Panc1 (cell line): ENCODE measurements around the gene THOC7. TPM values are rescaled to one million over a fixed set of nuclear protein-coding genes. Genes with fewer than 3 reads are reported as not detected.

Experiments used
- ATAC-seq: fragments of 200-7000 bp; cut with Tn5 transposase; 2 replicates; pipeline ENCODE4 v1.9.1; 2020; ENCODE audit warnings: mild to moderate bottlenecking, moderate library complexity
- Bru-seq: library from RNA; stranded (reverse); fragments of 400-500 nt; gene quantifications from one replicate; lab custom pipeline; 2021; lab: Mats Ljungman, UMichigan
- BruChase-seq, 2 experiments: library from RNA; stranded (reverse); fragments of 400-500 nt; gene quantifications; one replicate each; lab custom pipeline; 2021; lab: Mats Ljungman, UMichigan
- BruUV-seq: library from RNA; stranded (reverse); fragments of 400-500 nt; replicated peaks from 2 replicates; lab custom pipeline; 2021; lab: Mats Ljungman, UMichigan
- CTCF ChIA-PET: fragments of 300-600 bp; sonication (Branson Sonifier 250); formaldehyde crosslinking; loops from one replicate; lab custom pipeline; 2022; ENCODE audit warnings: antibody characterized with exemption; lab: Charles Lee
- POLR2A ChIA-PET: fragments of 300-600 bp; sonication (Branson Sonifier 250); formaldehyde crosslinking; loops from one replicate; lab custom pipeline; 2022; ENCODE audit warnings: antibody characterized with exemption; lab: Charles Lee
- DNase-seq: peaks from one replicate; pipeline ENCODE4 v3.0.0-alpha.2; 2010; ENCODE audit warnings: low read depth, low spot score
- H3K27ac ChIP-seq: 2 replicates; pipeline ENCODE4 v1.5.1; 2011; ENCODE audit warnings: mild to moderate bottlenecking, low read length, inconsistent platforms
- H3K27me3 ChIP-seq: fragments of 200-500 bp; sonication (Bioruptor generic); 2 replicates; pipeline ENCODE4 v1.6.0; 2014; ENCODE audit warnings: low read length, inconsistent platforms; ENCODE audit not compliant: control insufficient read depth, insufficient read depth
- H3K36me3 ChIP-seq: fragments of 200-500 bp; sonication (Bioruptor generic); 2 replicates; pipeline ENCODE4 v1.5.1; 2014; ENCODE audit warnings: inconsistent platforms, mild to moderate bottlenecking, low read length, moderate library complexity; ENCODE audit not compliant: control insufficient read depth, insufficient read depth
- H3K4me1 ChIP-seq: 2 replicates; pipeline ENCODE4 v1.5.1; 2011; ENCODE audit warnings: inconsistent platforms, mild to moderate bottlenecking, low read length, moderate library complexity; ENCODE audit not compliant: control insufficient read depth, insufficient read depth
- H3K4me3 ChIP-seq, 2 experiments: 2 replicates each; pipeline ENCODE4 v1.5.1; 2011 to 2012; ENCODE audit warnings: low read depth in 2 of 2, low read length in 2 of 2, mild to moderate bottlenecking in 2 of 2, inconsistent platforms in 1 of 2, moderate library complexity in 1 of 2
- H3K9me3 ChIP-seq: fragments of 200-500 bp; sonication (Bioruptor generic); 2 replicates; pipeline ENCODE4 v1.5.1; 2014; ENCODE audit warnings: low read depth, mild to moderate bottlenecking, inconsistent platforms, low read length, moderate library complexity; ENCODE audit not compliant: control insufficient read depth, insufficient read depth
- CTCF ChIP-seq: fragments of 450-650 bp; IDR thresholded peaks from 2 replicates; pipeline ENCODE4 v1.5.1; 2017; ENCODE audit warnings: mild to moderate bottlenecking
- POLR2AphosphoS5 ChIP-seq: IDR thresholded peaks from 2 replicates; pipeline ENCODE4 v1.6.1; 2012; ENCODE audit warnings: mild to moderate bottlenecking, low read depth, low read length, moderate library complexity
- REST ChIP-seq, 2 experiments: IDR thresholded peaks; 2 replicates each; pipeline ENCODE4 v1.6.1; 2011 to 2012; ENCODE audit warnings: low read depth in 2 of 2, control low read depth in 1 of 2, low read length in 1 of 2, mild to moderate bottlenecking in 1 of 2, moderate library complexity in 1 of 2; ENCODE audit not compliant: insufficient read depth in 1 of 2
- SIN3A ChIP-seq: IDR thresholded peaks from 2 replicates; pipeline ENCODE4 v1.6.1; 2012; ENCODE audit warnings: low read depth, mild to moderate bottlenecking, low read length, moderate library complexity, borderline replicate concordance; ENCODE audit not compliant: insufficient read depth
- TCF7L2 ChIP-seq: IDR thresholded peaks from 2 replicates; pipeline ENCODE4 v1.6.1; 2011; ENCODE audit warnings: mild to moderate bottlenecking, low read depth, low read length, inconsistent platforms
- in situ Hi-C: cut with HindIII; loops from 2 replicates; pipeline ENCODE4 v1.10.0; 2016; ENCODE audit warnings: low sequenced_read_pairs, low pct_unique_long_range_greater_than_20kb
- intact Hi-C: fragments of 100-400 bp; cut with micrococcal nuclease; formaldehyde crosslinking; loops from one replicate; pipeline ENCODE4 v1.10.0; 2022; ENCODE audit not compliant: unreplicated experiment
- long read RNA-seq: library from polyadenylated mRNA; unstranded; transcript quantifications from one replicate; pipeline ENCODE4 v2.0.0, GENCODE V29; 2021; ENCODE audit not compliant: unreplicated experiment
- polyA plus RNA-seq: library from polyadenylated mRNA; unstranded; fragments of >200 nt; gene quantifications from one replicate; pipeline ENCODE4 v1.2.1, GENCODE V29; 2012; ENCODE audit warnings: missing spikeins; ENCODE audit not compliant: insufficient read length
- total RNA-seq: library from RNA; stranded (reverse); gene quantifications from one replicate; pipeline ENCODE4 v1.2.1, GENCODE V29; 2021; ENCODE audit not compliant: unreplicated experiment

Gene THOC7
- 64.3 TPM for total RNA-seq
- 38.9 TPM for polyA plus RNA-seq
- percentile 82 among the genes with signal in this experiment for Bru-seq, nascent RNA
- percentile 79 among the genes with signal in this experiment for BruChase-seq, experiment 1, labeled RNA remaining after a 2-hour chase
- BruChase-seq, experiment 2, labeled RNA remaining after a 6-hour chase: percentile 73 among the genes with signal in this experiment
- long read RNA-seq, transcript THOC7-201 (8 exons, 990 nt): major isoform, 23 of 31 reads
- long read RNA-seq, partial matches to known transcripts: 2 of 31 reads
- long read RNA-seq, other reads (novel, unspliced or antisense): 4 of 31 reads

DNA sequence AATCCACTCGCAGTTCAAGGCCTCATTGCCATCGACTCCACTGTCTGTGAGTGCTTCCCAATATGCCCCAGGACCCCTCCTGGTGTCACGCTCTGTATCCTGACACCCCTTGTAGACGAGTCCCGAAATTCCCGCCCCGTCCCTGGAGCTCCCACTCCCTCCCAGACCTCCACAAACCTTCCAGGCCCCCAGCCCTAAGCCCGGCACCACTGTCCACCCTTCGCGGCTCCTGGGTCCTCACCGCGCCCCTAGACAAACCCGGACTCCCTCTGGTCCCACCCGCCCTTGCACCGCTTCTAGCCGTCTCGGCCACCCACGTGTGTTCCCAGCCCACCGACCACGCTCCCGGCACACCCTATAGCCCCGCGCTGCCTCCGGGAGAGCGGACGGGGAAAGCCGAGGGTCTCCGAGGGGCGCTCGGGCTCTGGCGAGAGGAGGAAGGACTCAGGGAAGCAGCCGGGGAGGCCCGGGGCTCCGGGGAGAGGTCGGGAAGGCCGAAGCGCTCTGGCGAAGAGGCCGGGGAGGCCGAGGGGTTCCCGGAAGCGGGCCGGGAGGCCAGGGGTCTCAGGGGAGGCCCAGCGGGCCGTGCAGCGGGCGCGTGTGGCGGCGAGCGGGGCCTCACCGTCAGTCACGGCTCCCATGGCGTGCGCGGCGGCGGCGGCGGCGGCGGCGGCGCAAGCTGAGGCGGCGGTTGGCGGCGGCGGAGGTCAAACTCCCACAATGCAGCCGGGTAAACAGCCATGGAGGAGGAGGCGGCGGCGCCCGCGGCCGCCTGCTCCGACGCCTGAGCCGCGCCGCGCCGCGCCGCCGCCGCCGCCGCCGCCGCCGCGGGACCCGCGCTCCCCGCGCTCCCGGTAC lies at the start of gene THOC7, which contains the start of gene ATXN7:
TSS of gene THOC7 (minus strand) at position 656 of the 858 bp plus-strand sequence. CDS start at position 641, 15 bp downstream.
TSS of gene ATXN7 (plus strand) at position 718 of the 858 bp plus-strand sequence. CDS start 48,732 bp downstream, outside the sequence.
- CTCF ChIA-PET: interaction anchor here (0.7 kb wide), 1 partner anchor 131 kb away, joined by 8 read pairs; no protein-coding TSS in a partner anchor

More for the DNA sequence above, at the start of gene THOC7, which contains the start of gene ATXN7:
- BruUV-seq: no TSS peak
- no peak for DNase-seq
- no peak for TF ChIP-seq POLR2AphosphoS5
- TF ChIP-seq REST (IDR thresholded peaks at IDR 0.05; ENCODE audit: insufficient read depth in 1 of 2, low read depth in 2 of 2, low read length in 1 of 2): no peak
- TF ChIP-seq CTCF: no peak
- no peak for TF ChIP-seq TCF7L2
- no peak for TF ChIP-seq SIN3A
- peak within 1 kb of the TSS; percentile 89 for H3K27ac ChIP-seq
- in situ Hi-C loops: no loop called here
- H3K9me3 ChIP-seq: no peaks in the 10 kb centered on the region
- ATAC-seq: peak; percentile 89
- H3K36me3 ChIP-seq: no peaks in the 10 kb centered on the region; the same call in 1 of the 2 replicates
- POLR2A ChIA-PET: no interaction called here
- no peaks in the 10 kb centered on the region for H3K27me3 ChIP-seq
- H3K4me1 ChIP-seq: peaks cover 3% of the 10 kb centered on the region; the same call in 1 of the 2 replicates
- intact Hi-C loops: no loop called here
- H3K4me3 ChIP-seq: peak within 1 kb of the TSS; percentile 70 to 79
